ENCODE data around the gene ANKRD42. TPM values are rescaled to one million over a fixed set of nuclear protein-coding genes. Genes with fewer than 3 reads are reported as not detected.

Gene ANKRD42
- total RNA-seq, 2 donors from 2014 or later: 4.9 to 6.6 TPM

- Mint-ChIP-seq H3K9me3 (no peaks in the 10 kb centered on the region), H3K4me1 (ENCODE audit: low read depth) (peaks cover 13% of the 10 kb centered on the region), H3K4me3 (peak overlapping the region; percentile 74 to 90), H3K27me3 (ENCODE audit: low read depth) (peaks cover 10% of the 10 kb centered on the region), H3K36me3 (ENCODE audit: insufficient read depth in 2 of 2) (no peaks in the 10 kb centered on the region), H3K27ac (peak overlapping the region; percentile 55)
- DNase-seq: peak; percentile 55 to 56
- peak; percentile 93 to 94 for ATAC-seq (replicated peaks in 1 of 2)
Observed at GRCh38 chr11:83292709-83293456, 99.4 kb downstream of the ANKRD42 start.

GRCh38 chr11:83293457-83293774 lies 99.9 kb downstream of the ANKRD42 start:
- Mint-ChIP-seq H3K36me3 (ENCODE audit: insufficient read depth in 2 of 2) (no peaks in the 10 kb centered on the region), H3K27me3 (ENCODE audit: low read depth) (peaks cover 10% of the 10 kb centered on the region)

GRCh38 chr11:83294208-83294607 lies 100.7 kb downstream of the ANKRD42 start:
- no peak overlapping the region for H3K4me3 Mint-ChIP-seq
- H3K9me3 Mint-ChIP-seq: no peaks in the 10 kb centered on the region
- H3K27me3 Mint-ChIP-seq (ENCODE audit: low read depth): peaks cover 10% of the 10 kb centered on the region
- peaks cover 13% of the 10 kb centered on the region for H3K4me1 Mint-ChIP-seq (ENCODE audit: low read depth)
- no peak overlapping the region for H3K27ac Mint-ChIP-seq
- ATAC-seq (replicated peaks in 1 of 2): no peak
- DNase-seq: no peak
- H3K36me3 Mint-ChIP-seq (ENCODE audit: insufficient read depth in 2 of 2): no peaks in the 10 kb centered on the region

More at GRCh38 chr11:83293457-83293774, 99.9 kb downstream of the ANKRD42 start:
- Mint-ChIP-seq H3K4me3 (no peak overlapping the region), H3K4me1 (ENCODE audit: low read depth) (peaks cover 13% of the 10 kb centered on the region), H3K27ac (no peak overlapping the region), H3K9me3 (no peaks in the 10 kb centered on the region)
- no peak for DNase-seq
- ATAC-seq (replicated peaks in 1 of 2): peak; percentile 53 to 70

Other genes starting within 250 kb of the ANKRD42 start
- gene RAB30, start 121.8 kb upstream of the ANKRD42 start, total RNA-seq: 10 to 100 TPM; 15.3 to 19.0 TPM
- 10 to 100 TPM; 79.5 to 85.6 TPM for gene PCF11, start 36.6 kb upstream of the ANKRD42 start, total RNA-seq
- gene CCDC90B, start 92.7 kb downstream of the ANKRD42 start, total RNA-seq: 10 to 100 TPM; 38.8 to 43.2 TPM